GM12865 (cell line): ENCODE results near the gene MAD1L1.

Source experiments
- DNase-seq: peaks from one replicate; pipeline ENCODE4 v3.0.0; 2010; ENCODE audit warnings: low read depth
- H3K4me3 ChIP-seq: 2 replicates; pipeline ENCODE4 v1.5.1; 2011; ENCODE audit warnings: mild to moderate bottlenecking, low read depth, low read length, control low read depth
- TF ChIP-seq, protein P1 (sequence below): IDR thresholded peaks from 2 replicates; pipeline ENCODE4 v1.5.1; 2011; ENCODE audit warnings: low read length, control low read depth, low read depth, inconsistent platforms; ENCODE audit not compliant: insufficient read depth; ENCODE audit errors: missing control alignments

MAD1L1 gene

DNA sequence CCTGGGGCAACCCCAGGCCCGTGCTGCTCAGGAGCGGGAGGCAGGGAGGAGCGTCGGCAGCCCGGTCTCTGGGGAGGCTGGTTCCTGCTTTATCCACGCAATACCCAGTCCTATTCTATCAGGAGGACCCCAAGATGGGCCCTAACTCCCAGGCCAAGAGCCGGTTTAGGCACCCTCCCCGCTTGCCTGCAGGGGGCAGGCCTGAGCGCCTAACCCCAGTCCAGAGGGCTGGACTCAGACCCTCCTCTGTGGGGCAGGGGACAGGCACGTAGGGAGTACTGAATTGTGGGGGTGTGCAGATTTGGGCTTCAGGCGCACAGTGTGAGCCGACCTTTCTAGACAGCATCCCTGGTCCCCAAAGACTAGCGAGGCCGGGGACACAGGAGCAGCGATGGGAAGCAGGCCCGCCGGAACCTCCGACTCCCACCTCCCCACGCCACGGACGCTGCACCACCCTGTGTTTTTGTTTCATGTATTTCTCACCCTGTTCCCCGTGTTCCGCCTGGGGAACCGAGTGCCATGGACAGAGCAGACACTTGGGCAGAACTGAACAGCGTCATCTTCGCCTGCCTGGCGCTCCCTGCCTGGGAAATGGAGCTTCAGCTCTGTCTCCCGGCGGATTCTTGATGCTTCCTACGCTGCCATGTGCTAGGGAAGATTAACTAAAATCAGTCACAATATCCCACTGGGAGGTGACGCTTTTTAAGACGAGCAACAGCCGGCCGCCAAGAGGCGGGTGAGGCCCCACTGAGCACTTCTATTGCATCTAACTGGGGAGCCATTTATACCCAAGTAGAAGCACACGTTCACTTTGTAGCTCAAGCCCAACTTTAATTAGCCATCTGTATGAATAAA lies 14.6 kb upstream of the MAD1L1 start:
- TF ChIP-seq, protein P1, sequence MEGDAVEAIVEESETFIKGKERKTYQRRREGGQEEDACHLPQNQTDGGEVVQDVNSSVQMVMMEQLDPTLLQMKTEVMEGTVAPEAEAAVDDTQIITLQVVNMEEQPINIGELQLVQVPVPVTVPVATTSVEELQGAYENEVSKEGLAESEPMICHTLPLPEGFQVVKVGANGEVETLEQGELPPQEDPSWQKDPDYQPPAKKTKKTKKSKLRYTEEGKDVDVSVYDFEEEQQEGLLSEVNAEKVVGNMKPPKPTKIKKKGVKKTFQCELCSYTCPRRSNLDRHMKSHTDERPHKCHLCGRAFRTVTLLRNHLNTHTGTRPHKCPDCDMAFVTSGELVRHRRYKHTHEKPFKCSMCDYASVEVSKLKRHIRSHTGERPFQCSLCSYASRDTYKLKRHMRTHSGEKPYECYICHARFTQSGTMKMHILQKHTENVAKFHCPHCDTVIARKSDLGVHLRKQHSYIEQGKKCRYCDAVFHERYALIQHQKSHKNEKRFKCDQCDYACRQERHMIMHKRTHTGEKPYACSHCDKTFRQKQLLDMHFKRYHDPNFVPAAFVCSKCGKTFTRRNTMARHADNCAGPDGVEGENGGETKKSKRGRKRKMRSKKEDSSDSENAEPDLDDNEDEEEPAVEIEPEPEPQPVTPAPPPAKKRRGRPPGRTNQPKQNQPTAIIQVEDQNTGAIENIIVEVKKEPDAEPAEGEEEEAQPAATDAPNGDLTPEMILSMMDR = peak; percentile 76
- peak; percentile 47 for DNase-seq
- no peak overlapping the region for H3K4me3 ChIP-seq

DNA sequence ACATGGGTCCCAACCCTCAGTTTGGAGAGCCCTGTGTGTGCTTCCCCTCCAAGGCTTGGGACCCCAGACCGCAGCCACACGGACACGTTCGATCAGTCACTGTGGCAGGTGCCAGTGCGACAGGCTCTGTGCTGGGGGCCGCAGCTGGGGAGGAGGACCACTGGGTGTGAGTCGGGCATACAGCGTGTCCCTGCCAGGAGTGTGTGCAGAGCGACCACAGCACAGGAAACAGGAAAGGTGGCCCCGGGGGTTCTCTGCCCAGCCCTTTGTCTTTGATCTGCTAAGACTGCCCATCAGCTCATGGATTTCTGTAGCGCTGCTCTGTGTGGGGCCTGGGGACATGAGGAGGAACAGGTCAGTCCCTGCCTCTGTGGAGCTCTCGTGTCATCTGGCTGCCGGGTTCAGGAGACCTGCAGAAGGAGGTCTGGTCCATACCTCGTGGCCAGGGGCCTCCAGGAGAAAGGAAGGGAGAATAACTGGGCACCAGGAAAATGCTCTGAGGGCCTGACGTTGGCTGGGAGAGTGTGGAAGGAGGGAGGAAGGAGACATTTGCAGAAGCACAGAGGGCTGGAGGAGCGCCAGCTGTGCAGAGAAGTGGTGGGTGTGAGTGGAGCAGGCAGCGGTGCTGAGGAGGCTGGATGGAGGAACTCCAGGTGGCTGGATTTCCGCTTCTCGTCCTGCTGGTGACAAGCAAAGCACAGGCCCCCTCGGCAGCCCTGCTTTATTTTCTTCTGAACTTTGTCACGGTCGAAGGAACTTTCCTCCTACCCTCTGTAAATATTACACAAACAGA lies 13.3 kb upstream of the MAD1L1 start:
- no peak overlapping the region for H3K4me3 ChIP-seq
- DNase-seq = no peak
- TF ChIP-seq, protein P1 = no peak

DNA sequence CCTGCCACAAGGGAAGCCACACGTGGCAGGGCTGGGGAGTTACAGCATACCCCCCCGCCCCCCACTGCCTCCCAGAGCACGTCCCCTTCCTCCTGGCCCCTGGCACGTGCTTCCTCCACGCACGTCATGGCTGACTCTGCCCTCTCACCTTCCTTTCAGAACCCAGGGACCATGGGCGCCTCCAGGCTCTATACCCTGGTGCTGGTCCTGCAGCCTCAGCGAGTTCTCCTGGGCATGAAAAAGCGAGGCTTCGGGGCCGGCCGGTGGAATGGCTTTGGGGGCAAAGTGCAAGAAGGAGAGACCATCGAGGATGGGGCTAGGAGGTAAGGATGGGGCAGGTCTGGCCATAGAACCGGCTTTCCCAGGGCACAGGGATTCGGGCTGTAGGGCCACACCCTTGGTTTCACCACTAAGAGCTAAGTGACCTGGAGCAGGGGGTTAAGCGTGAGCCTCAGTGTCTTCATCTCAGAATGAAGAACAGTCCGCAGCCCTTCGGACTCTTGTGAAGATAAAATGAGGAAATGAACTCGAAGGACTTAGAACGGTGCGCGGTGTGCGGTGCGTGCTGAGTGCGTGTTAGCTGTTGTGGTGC lies 11.8 kb upstream of the MAD1L1 start:
- no peak for DNase-seq
- TF ChIP-seq, protein P1 = no peak
- H3K4me3 ChIP-seq = no peak overlapping the region

DNA sequence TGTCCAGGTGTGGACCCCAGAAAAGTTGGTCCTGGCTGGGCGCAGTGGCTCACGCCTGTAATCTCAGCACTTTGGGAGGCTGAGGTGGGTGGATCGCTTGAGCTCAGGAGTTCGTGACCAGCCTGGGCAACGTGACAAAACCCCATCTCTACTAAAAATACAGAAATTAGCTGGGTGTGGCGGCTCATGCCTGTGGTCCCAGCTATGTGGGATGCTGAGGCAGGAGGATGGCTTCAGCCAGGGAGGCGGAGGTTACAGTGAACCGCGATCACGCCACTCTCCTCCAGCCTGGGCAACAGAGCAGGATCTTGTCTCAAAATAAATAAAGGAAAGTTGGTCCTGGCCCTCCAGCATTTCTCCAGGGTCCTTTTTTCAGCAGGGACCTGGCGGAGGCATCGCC lies 10.7 kb upstream of the MAD1L1 start:
- DNase-seq = no peak
- TF ChIP-seq, protein P1 = no peak
- no peak overlapping the region for H3K4me3 ChIP-seq

DNA sequence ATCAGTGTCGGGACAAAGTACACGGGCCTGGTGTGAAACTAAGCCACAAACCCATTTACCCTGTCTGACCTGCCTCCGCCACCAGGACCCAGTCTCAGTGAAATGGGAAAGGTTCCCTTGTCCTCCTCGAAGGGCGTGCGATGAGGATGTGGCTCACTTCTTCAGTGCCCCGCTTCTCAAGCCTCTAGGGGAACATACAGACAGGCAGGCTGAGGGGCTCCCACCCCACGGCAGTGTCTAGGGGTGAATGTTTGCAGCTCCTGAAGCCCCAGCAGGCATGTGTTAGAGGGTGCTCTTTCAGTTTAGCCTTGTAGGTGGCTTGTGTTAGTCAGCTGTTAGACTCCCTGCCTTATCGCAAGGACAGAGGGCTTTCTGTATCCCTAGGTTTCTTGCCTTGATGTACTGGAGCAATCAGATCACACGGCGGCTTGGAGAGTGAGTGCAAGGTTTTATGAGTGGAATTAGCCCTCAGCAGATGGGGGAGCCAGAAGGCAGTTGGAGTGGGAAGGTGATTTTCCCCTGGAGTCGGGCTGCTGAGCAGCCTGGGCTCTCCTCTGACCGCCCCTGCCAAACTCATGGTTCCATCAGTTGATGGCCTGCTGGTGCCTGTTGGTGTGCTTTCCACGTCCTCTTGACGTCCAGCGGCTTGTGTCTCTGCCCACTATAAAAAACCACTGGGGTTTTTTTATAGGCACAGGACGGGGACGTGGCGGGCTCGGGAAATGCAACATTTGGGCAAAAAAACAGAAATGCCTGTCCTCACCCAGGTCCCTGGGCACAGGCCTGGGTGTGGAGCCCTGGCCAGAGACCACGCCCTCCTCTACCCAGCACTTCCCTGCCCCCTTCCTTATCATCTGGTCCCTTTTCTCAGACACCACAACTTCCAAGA lies 10.0 kb upstream of the MAD1L1 start:
- H3K4me3 ChIP-seq = peak overlapping the region; percentile 98
- TF ChIP-seq, protein P1 = no peak
- DNase-seq = peak; percentile 53
